Esophagus muscularis mucosa (tissue), 4 donors: ENCODE data around the gene YIPF6.

Experiments used
- EP300 ChIP-seq: sonication (generic); formaldehyde crosslinking; IDR thresholded peaks from one replicate; pipeline ENCODE4 v1.6.1; 2017; ENCODE audit warnings: antibody characterized with exemption
- POLR2A ChIP-seq: fragments of 450-650 bp; IDR thresholded peaks from one replicate; pipeline ENCODE4 v1.6.1; 2017; ENCODE audit warnings: antibody characterized with exemption, moderate library complexity, mild to moderate bottlenecking, low read depth
- TF ChIP-seq, protein P1 (sequence below), 3 experiments: fragments of 200-600 bp in 2 of 3; fragments of 450-650 bp in 1 of 3; sonication (generic) in 2 of 3; IDR thresholded peaks; one replicate each; pipeline ENCODE4 v1.5.1; 2017 to 2019; ENCODE audit warnings: antibody characterized with exemption in 3 of 3, mild to moderate bottlenecking in 2 of 3, moderate library complexity in 1 of 3

DNA sequence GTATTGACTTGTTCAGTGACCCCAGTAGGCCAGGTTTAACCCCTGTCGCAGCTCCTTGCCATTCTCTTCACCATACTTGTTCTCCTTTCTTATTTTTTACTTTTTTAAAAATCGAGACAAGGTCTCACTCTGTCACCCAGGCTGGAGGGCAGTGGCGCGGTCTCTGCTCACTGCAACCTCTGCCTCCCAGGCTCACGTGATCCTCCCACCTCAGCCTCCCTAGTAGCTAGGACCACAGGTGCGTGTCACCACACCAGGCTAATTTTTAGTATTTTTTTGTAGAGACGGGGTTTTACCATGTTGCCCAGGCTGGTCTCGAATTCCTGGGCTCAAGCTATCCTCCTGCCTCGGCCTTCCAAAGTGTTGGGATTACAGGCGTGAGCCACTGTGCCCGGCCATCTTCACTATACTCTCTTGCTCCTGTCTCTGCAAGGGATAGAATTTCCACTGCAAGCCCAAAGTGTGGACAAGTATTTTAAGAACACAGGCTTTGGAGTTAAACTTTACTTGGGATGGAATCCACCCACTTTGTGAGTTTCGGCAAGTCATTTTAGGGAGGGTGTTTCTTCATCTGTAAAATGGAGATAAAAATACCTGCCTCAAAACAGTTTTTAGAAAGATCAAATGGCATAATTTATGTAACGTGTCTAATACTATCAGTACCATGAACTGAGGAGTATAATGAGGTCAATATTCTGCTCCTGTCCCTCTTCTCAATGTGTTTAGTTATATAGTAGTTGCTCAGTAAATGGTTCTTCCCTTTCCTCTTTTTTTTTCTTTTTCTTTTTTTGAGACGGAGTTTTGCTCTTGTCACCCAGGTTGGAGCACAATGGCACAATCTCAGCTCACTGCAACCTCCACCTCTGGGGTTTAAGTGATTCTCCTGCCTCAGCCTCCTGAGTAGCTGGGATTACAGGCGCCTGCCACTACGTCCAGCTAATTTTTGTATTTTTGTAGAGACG is 973 bp downstream of the YIPF6 start:
- TF ChIP-seq, protein P1, sequence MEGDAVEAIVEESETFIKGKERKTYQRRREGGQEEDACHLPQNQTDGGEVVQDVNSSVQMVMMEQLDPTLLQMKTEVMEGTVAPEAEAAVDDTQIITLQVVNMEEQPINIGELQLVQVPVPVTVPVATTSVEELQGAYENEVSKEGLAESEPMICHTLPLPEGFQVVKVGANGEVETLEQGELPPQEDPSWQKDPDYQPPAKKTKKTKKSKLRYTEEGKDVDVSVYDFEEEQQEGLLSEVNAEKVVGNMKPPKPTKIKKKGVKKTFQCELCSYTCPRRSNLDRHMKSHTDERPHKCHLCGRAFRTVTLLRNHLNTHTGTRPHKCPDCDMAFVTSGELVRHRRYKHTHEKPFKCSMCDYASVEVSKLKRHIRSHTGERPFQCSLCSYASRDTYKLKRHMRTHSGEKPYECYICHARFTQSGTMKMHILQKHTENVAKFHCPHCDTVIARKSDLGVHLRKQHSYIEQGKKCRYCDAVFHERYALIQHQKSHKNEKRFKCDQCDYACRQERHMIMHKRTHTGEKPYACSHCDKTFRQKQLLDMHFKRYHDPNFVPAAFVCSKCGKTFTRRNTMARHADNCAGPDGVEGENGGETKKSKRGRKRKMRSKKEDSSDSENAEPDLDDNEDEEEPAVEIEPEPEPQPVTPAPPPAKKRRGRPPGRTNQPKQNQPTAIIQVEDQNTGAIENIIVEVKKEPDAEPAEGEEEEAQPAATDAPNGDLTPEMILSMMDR (IDR thresholded peaks at IDR 0.05) = no peak
- TF ChIP-seq EP300 (no peak), POLR2A (no peak)
